Heart right ventricle (tissue), 16 donors: ENCODE data around the gene RASIP1. TPM values are rescaled to one million over a fixed set of nuclear protein-coding genes. Genes with fewer than 3 reads are reported as not detected.
A peak's percentile ranks its signal among the peaks of the same experiment; 100 is the strongest.
"Not testable (repeated sequence)": the region's sequence is repeated elsewhere in the genome, so short reads cannot be mapped to it uniquely, and the experiment has no call there.

Experiments used
- ATAC-seq, 8 donors: fragments of 200-7000 bp; cut with Tn5 transposase; one replicate each; pipeline ENCODE4 v1.9.1; 2020; ENCODE audit warnings: mild to moderate bottlenecking in 8 of 8, moderate library complexity in 8 of 8, moderate number of reproducible peaks in 1 of 8
- DNase-seq, 2 donors: peaks; one replicate each; pipeline ENCODE4 v3.0.0-alpha.2; 2020
- H3K27ac ChIP-seq, 10 donors: fragments of 200-600 bp; sonication (generic) in 2 of 10; one replicate each; pipeline versions ENCODE4 v1.5.0 to v1.8.0; 2020 to 2022; ENCODE audit warnings: mild to moderate bottlenecking in 3 of 10
- H3K27me3 ChIP-seq, 7 donors: fragments of 200-600 bp; one replicate each; pipeline ENCODE4 v1.8.0; 2021 to 2022; ENCODE audit warnings: mild to moderate bottlenecking in 2 of 7
- H3K36me3 ChIP-seq, 9 donors: fragments of 200-600 bp; sonication (generic) in 1 of 9; one replicate each; pipeline versions ENCODE4 v1.5.0 to v1.8.0; 2020 to 2022; ENCODE audit warnings: mild to moderate bottlenecking in 2 of 9
- H3K4me1 ChIP-seq, 9 donors: fragments of 200-600 bp; sonication (generic) in 1 of 9; one replicate each; pipeline versions ENCODE4 v1.5.0 to v1.8.0; 2020 to 2022; ENCODE audit warnings: mild to moderate bottlenecking in 4 of 9
- H3K4me3 ChIP-seq, 10 donors: fragments of 200-600 bp; sonication (generic) in 2 of 10; one replicate each; pipeline versions ENCODE4 v1.5.0 to v1.8.0; 2020 to 2022; ENCODE audit warnings: mild to moderate bottlenecking in 7 of 10, moderate library complexity in 2 of 10
- H3K9me3 ChIP-seq, 11 donors: fragments of 200-600 bp in 10 of 11; sonication (generic) in 2 of 11; one replicate each; pipeline versions ENCODE4 v1.5.0 to v1.8.0; 2013 to 2022; ENCODE audit warnings: mild to moderate bottlenecking in 2 of 11, control low read depth in 1 of 11, moderate library complexity in 1 of 11
- WGBS, 2 donors: extraction: QIAGEN DNeasy Blood & Tissue Kit; methylation state at CpG; one replicate each; pipeline ENCODE4 v1.1.7; 2013; ENCODE audit warnings: inconsistent platforms in 1 of 2; 5-methylcytosine and 5-hydroxymethylcytosine counted together
- intact Hi-C, 10 donors: fragments of 100-400 bp; cut with DNase I; formaldehyde crosslinking; loops; one replicate each; pipeline versions ENCODE4 v1.11.1 to v1.14.2; 2022
- long read RNA-seq, 3 donors: library from polyadenylated mRNA; unstranded; transcript quantifications; one replicate each; pipeline ENCODE4 v2.0.0, GENCODE V29; 2020 to 2021
- polyA plus RNA-seq, 2 donors: library from polyadenylated mRNA; stranded (reverse); fragments of 200-250 nt; gene quantifications; one replicate each; pipeline ENCODE4 v1.2.3, GENCODE V29; 2013
- total RNA-seq, 10 donors: library from RNA; stranded (reverse); fragmentation: NEBNext Ultra II Directional in 3 of 10; extraction: Animal tissue kit (Norgen Biotek cat#: 25700) in 3 of 10; gene quantifications; one replicate each; pipeline versions ENCODE4 v1.2.1 to v1.2.4, GENCODE V29; 2021 to 2023
- TF ChIP-seq, protein P1 (sequence below), 9 donors: fragments of 200-600 bp; sonication (generic) in 2 of 9; IDR thresholded peaks; one replicate each; pipeline versions ENCODE4 v1.5.0 to v1.8.0; 2021 to 2022; ENCODE audit warnings: antibody characterized with exemption in 9 of 9, mild to moderate bottlenecking in 5 of 9, moderate library complexity in 1 of 9
- donor health status: Arrhythmogenic right ventricular cardiomyopathy.
- donor health status: ischemic (EF 13 %, LVEDD 7.1; RV severe dilation, severe dysfunction).
- donor health status: healthy with polysubstance abuse.
- donor health status: DM: no; HTN: yes; CAD: no.
- donor health status: DM: no; HTN: no; CAD: no.
- donor health status: ischemic (EF 25% LVEDD 6.9; RV normal size, moderate dysfunction).
- donor health status: ischemic (EF 25% LVEDD 5.7; RV mildly dilated, moderate dysfunction).
- donor health status: healthy.
- donor health status: DM: yes; HTN: yes; CAD: no.
- donor health status: Ischemic cardiomyopathy.
- donor health status: ischemic (EF 35%, LVEDD 5.7; RV mildly dilated, moderate dysfunction).
- donor health status: nonischemic (EF 11% LVEDD 7.7; RV severe dilation, severe dysfunction).
- donor health status: DM: yes; HTN: yes; CAD: no.
- donor health status: PGD.
- donor health status: ischemic (EF 29% LVEDD 5.4; RV normal size, mild dysfunction).
- donor health status: nonischemic (EF 23%, LVEDD 6.1; RV moderate dilation, normal function).

The RASIP1 gene
- total RNA-seq (10 to 100 TPM; 13.6 to 23.5 (median 15.4) TPM), polyA plus RNA-seq (10 to 100 TPM; 19.9 to 27.3 TPM)
- long read RNA-seq, donor 1, transcript RASIP1-201 (12 exons, 3,308 nt): major isoform, 25 of 57 reads
- long read RNA-seq, donor 1, partial matches to known transcripts: 23 of 57 reads
- long read RNA-seq, donor 1, other reads (novel, unspliced or antisense): 9 of 57 reads
- long read RNA-seq, donor 2, transcript RASIP1-201 (12 exons, 3,308 nt): major isoform, 25 of 64 reads
- long read RNA-seq, donor 2, partial matches to known transcripts: 31 of 64 reads
- long read RNA-seq, donor 2, other reads (novel, unspliced or antisense): 7 of 64 reads
- long read RNA-seq, donor 3, partial matches to known transcripts: 27 of 31 reads
- long read RNA-seq, donor 3, other reads (novel, unspliced or antisense): 4 of 31 reads

DNA sequence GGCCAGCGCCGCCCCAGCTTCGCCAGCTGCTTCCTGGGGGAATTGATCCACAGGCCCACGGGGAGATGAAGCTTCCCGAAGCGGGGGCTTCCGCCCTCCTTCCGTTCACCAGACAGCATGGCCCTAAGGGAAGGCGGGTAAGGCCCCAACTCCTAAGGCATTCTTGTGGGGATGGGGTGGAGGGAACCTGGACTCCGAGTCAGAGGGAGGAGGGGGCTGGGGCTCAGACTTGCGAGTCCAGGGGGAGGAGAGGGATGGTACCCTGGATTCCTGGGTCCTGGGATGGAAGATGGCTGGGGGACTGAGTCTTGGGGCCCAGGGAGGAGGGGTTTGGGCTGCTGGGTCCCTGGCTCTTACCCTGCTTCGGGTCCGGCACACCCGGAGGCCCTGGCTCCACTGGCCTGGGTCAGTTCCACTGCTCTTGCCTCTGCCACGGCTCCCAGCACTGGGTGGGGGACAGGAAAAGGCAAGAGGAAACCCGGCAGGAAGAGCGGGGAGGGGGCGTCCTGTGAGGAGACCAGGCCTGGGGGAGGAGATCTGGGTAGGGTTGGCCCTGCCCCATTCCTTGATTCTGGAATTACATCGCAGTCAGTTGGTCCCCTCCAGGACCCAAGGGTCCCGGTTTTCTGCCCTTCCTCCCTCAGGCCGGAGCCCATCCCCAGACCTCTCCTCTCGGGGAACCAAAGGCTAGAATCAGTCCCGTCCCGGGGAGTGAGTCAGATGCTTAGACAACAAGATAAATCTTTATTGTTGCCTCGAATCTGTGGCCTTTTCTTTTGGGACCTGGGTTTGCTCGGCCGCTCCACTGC is at the start of gene RASIP1:
RASIP1 (minus strand) TSS at position 447 of the 809 bp plus-strand sequence; CDS start at position 119, 328 bp downstream.
- Histone ChIP-seq H3K4me3 (peak within 1 kb of the TSS; percentile 60 to 84 (median 71)), H3K9me3 (no peaks in the 10 kb centered on the region), H3K27me3 (peaks cover 0 to 22% (median 0%) of the 10 kb centered on the region in 7 donors), H3K27ac (peak within 1 kb of the TSS; percentile 81 to 97 (median 94)), H3K4me1 (peaks cover 0 to 36% (median 16%) of the 10 kb centered on the region in 9 donors), H3K36me3 (peaks cover 0 to 11% (median 0%) of the 10 kb centered on the region in 9 donors)
- TF ChIP-seq, protein P1, sequence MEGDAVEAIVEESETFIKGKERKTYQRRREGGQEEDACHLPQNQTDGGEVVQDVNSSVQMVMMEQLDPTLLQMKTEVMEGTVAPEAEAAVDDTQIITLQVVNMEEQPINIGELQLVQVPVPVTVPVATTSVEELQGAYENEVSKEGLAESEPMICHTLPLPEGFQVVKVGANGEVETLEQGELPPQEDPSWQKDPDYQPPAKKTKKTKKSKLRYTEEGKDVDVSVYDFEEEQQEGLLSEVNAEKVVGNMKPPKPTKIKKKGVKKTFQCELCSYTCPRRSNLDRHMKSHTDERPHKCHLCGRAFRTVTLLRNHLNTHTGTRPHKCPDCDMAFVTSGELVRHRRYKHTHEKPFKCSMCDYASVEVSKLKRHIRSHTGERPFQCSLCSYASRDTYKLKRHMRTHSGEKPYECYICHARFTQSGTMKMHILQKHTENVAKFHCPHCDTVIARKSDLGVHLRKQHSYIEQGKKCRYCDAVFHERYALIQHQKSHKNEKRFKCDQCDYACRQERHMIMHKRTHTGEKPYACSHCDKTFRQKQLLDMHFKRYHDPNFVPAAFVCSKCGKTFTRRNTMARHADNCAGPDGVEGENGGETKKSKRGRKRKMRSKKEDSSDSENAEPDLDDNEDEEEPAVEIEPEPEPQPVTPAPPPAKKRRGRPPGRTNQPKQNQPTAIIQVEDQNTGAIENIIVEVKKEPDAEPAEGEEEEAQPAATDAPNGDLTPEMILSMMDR (IDR thresholded peaks at IDR 0.05): no peak
- intact Hi-C loops: loop anchor here in 2 of 10 donors (5.0 kb wide), 2 partner anchors 42 to 93 kb away; partner anchors contain the start of gene CA11 (in 1 of the 2)
- ATAC-seq (peak; percentile 30 to 87 (median 72)), DNase-seq (peak; percentile 73 to 88)
- WGBS, 2 donors: 51% methylated on average over 25 to 27 of the region's 27 CpGs

DNA sequence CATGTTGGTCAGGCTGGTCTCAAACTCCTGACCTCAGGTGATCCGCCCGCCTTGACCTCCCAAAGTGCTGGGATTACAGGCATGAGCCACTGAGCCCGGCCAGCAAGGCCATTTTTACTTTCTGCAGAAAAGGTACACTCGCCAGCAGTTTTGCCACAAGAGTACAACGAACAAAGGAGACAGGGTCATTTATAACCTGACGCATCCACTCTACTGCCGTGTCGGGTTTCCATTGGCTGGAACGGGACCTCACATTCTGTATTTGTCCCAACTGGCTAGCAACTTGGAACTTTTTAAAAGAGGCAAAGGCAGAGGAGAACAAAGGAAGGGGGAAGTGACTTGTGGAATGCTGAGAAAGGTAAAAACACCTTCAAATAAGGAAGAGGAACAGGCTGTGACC is 46.9 kb upstream of the RASIP1 start:
- DNase-seq, ATAC-seq, H3K9me3 ChIP-seq, H3K4me3 ChIP-seq, H3K27ac ChIP-seq, H3K27me3 ChIP-seq, H3K4me1 ChIP-seq, H3K36me3 ChIP-seq: not testable (repeated sequence)
- 91% methylated on average over 9 of the region's 9 CpGs for WGBS, 2 donors
- intact Hi-C loops: loop anchor here in 2 of 10 donors (5.0 to 10.0 kb wide), 3 partner anchors 113 to 143 kb away; partner anchors contain the start of genes CA11 (in 2 of the 2) and NTN5 (in 1 of the 2)

- ATAC-seq, H3K27ac ChIP-seq, H3K36me3 ChIP-seq, H3K9me3 ChIP-seq, H3K4me3 ChIP-seq, H3K27me3 ChIP-seq, DNase-seq: not testable (repeated sequence)
- WGBS, 2 donors: 95 to 98% methylated on average over 7 of the region's 7 CpGs
- intact Hi-C loops: loop anchor here in 2 of 10 donors (5.0 to 10.0 kb wide), 3 partner anchors 112 to 142 kb away; partner anchors contain the start of genes CA11 (in 2 of the 2) and NTN5 (in 1 of the 2)
- peaks cover 0 to 17% (median 6%) of the 10 kb centered on the region in 9 donors for H3K4me1 ChIP-seq
Observed at GRCh38 chr19:48786422-48786821, 46.0 kb upstream of the RASIP1 start.

DNA sequence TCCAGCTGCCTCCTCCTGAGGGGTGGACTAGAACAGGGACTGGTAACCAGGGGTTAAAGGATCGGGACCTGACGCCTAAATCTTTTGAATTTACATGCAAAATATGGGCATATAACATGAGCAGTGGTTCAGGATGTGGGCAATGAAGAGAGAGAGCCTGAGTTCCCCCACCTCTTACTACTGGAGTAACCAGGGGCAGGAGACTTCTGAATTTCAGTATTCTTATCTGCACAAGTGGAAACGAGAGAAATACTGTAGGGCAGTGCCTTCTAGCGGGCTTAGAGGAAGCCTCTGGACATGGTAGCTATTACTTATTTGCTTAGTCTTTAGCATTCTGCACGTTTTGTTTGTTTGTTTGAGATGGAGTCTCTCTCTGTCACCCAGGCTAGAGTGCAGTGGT is 44.1 kb upstream of the RASIP1 start:
- no peak overlapping the region for H3K27ac ChIP-seq
- H3K36me3 ChIP-seq: no peaks in the 10 kb centered on the region
- ATAC-seq (no peak), DNase-seq (no peak)
- intact Hi-C loops: loop anchor here in 5 of 10 donors (5.0 to 10.0 kb wide), 5 partner anchors 42 to 140 kb away; partner anchors contain the start of genes CA11 (in 4 of the 5), NTN5 (in 1 of the 5) and RASIP1 (in 1 of the 5)
- H3K4me3 ChIP-seq: no peak overlapping the region
- no peaks in the 10 kb centered on the region for H3K9me3 ChIP-seq
- WGBS, 2 donors: 66 to 70% methylated on average over 5 of the region's 5 CpGs
- H3K4me1 ChIP-seq: peaks cover 0 to 35% (median 10%) of the 10 kb centered on the region in 9 donors
- TF ChIP-seq, protein P1 (IDR thresholded peaks at IDR 0.05): peak in 5 of 9 donors; percentile 14 to 50 (median 48)
- H3K27me3 ChIP-seq: no peaks in the 10 kb centered on the region
